Measurements from ENCODE around the gene SOS2.

Gene SOS2

GRCh38 chr14:50231475-50232275, at the start of gene SOS2:
Gene SOS2 (minus strand): TSS chr14:50231578. CDS start chr14:50231283, 295 bp downstream.
- H3K9me3 ChIP-seq (ENCODE audit: control insufficient read depth in 1 of 2, low read length in 2 of 2) = no peaks in the 10 kb centered on the region
- no peaks in the 10 kb centered on the region for H3K27me3 ChIP-seq (ENCODE audit: control insufficient read depth in 1 of 2, insufficient read depth in 2 of 2, low read length in 2 of 2)
- H3K9ac ChIP-seq (ENCODE audit: low read depth in 1 of 2, low read length in 2 of 2) = peak within 1 kb of the TSS; percentile 76 to 93
- peak within 1 kb of the TSS; percentile 83 to 85 for H3K4me3 ChIP-seq (ENCODE audit: low read depth in 1 of 2, low read length in 2 of 2)
- peaks cover 14 to 24% of the 10 kb centered on the region in 2 donors for H3K4me1 ChIP-seq (ENCODE audit: control insufficient read depth in 1 of 2, insufficient read depth in 2 of 2, low read length in 2 of 2)
- H3K36me3 ChIP-seq (ENCODE audit: control insufficient read depth in 1 of 2, insufficient read depth in 2 of 2, low read length in 2 of 2) = no peaks in the 10 kb centered on the region
- H3K27ac ChIP-seq (ENCODE audit: low read depth, low read length) = peak within 1 kb of the TSS; percentile 97

- no peaks in the 10 kb centered on the region for H3K9me3 ChIP-seq (ENCODE audit: control insufficient read depth in 1 of 2, low read length in 2 of 2)
- no peak overlapping the region for H3K4me3 ChIP-seq (ENCODE audit: low read depth in 1 of 2, low read length in 2 of 2)
- H3K36me3 ChIP-seq (ENCODE audit: control insufficient read depth in 1 of 2, insufficient read depth in 2 of 2, low read length in 2 of 2) = no peaks in the 10 kb centered on the region
- no peaks in the 10 kb centered on the region for H3K4me1 ChIP-seq (ENCODE audit: control insufficient read depth in 1 of 2, insufficient read depth in 2 of 2, low read length in 2 of 2)
- no peaks in the 10 kb centered on the region for H3K27me3 ChIP-seq (ENCODE audit: control insufficient read depth in 1 of 2, insufficient read depth in 2 of 2, low read length in 2 of 2)
- H3K27ac ChIP-seq (ENCODE audit: low read depth, low read length) = no peak overlapping the region
- H3K9ac ChIP-seq (ENCODE audit: low read depth in 1 of 2, low read length in 2 of 2) = no peak overlapping the region
Measured at GRCh38 chr14:50272498-50272897, 41.1 kb upstream of the SOS2 start.

GRCh38 chr14:50270932-50271331, 39.6 kb upstream of the SOS2 start:
- Histone ChIP-seq H3K9me3 (ENCODE audit: control insufficient read depth in 1 of 2, low read length in 2 of 2) (no peaks in the 10 kb centered on the region), H3K27ac (ENCODE audit: low read depth, low read length) (no peak overlapping the region), H3K4me3 (ENCODE audit: low read depth in 1 of 2, low read length in 2 of 2) (no peak overlapping the region), H3K36me3 (ENCODE audit: control insufficient read depth in 1 of 2, insufficient read depth in 2 of 2, low read length in 2 of 2) (no peaks in the 10 kb centered on the region), H3K4me1 (ENCODE audit: control insufficient read depth in 1 of 2, insufficient read depth in 2 of 2, low read length in 2 of 2) (no peaks in the 10 kb centered on the region), H3K27me3 (ENCODE audit: control insufficient read depth in 1 of 2, insufficient read depth in 2 of 2, low read length in 2 of 2) (no peaks in the 10 kb centered on the region), H3K9ac (ENCODE audit: low read depth in 1 of 2, low read length in 2 of 2) (no peak overlapping the region)

GRCh38 chr14:50265029-50265428, 33.7 kb upstream of the SOS2 start:
- H3K9me3 ChIP-seq (ENCODE audit: control insufficient read depth in 1 of 2, low read length in 2 of 2) = no peaks in the 10 kb centered on the region

GRCh38 chr14:50263321-50263720, 31.9 kb upstream of the SOS2 start:
- Histone ChIP-seq H3K27ac (ENCODE audit: low read depth, low read length) (no peak overlapping the region), H3K4me1 (ENCODE audit: control insufficient read depth in 1 of 2, insufficient read depth in 2 of 2, low read length in 2 of 2) (no peaks in the 10 kb centered on the region), H3K9ac (ENCODE audit: low read depth in 1 of 2, low read length in 2 of 2) (no peak overlapping the region), H3K27me3 (ENCODE audit: control insufficient read depth in 1 of 2, insufficient read depth in 2 of 2, low read length in 2 of 2) (no peaks in the 10 kb centered on the region), H3K9me3 (ENCODE audit: control insufficient read depth in 1 of 2, low read length in 2 of 2) (no peaks in the 10 kb centered on the region), H3K4me3 (ENCODE audit: low read depth in 1 of 2, low read length in 2 of 2) (no peak overlapping the region), H3K36me3 (ENCODE audit: control insufficient read depth in 1 of 2, insufficient read depth in 2 of 2, low read length in 2 of 2) (no peaks in the 10 kb centered on the region)

More at GRCh38 chr14:50265029-50265428, 33.7 kb upstream of the SOS2 start:
- Histone ChIP-seq H3K4me1 (ENCODE audit: control insufficient read depth in 1 of 2, insufficient read depth in 2 of 2, low read length in 2 of 2) (no peaks in the 10 kb centered on the region), H3K27me3 (ENCODE audit: control insufficient read depth in 1 of 2, insufficient read depth in 2 of 2, low read length in 2 of 2) (no peaks in the 10 kb centered on the region), H3K4me3 (ENCODE audit: low read depth in 1 of 2, low read length in 2 of 2) (no peak overlapping the region), H3K27ac (ENCODE audit: low read depth, low read length) (no peak overlapping the region), H3K36me3 (ENCODE audit: control insufficient read depth in 1 of 2, insufficient read depth in 2 of 2, low read length in 2 of 2) (no peaks in the 10 kb centered on the region), H3K9ac (ENCODE audit: low read depth in 1 of 2, low read length in 2 of 2) (no peak overlapping the region)

- no peaks in the 10 kb centered on the region for H3K36me3 ChIP-seq (ENCODE audit: control insufficient read depth in 1 of 2, insufficient read depth in 2 of 2, low read length in 2 of 2)
- H3K9ac ChIP-seq (ENCODE audit: low read depth in 1 of 2, low read length in 2 of 2) = no peak overlapping the region
- H3K4me3 ChIP-seq (ENCODE audit: low read depth in 1 of 2, low read length in 2 of 2) = no peak overlapping the region
- H3K27me3 ChIP-seq (ENCODE audit: control insufficient read depth in 1 of 2, insufficient read depth in 2 of 2, low read length in 2 of 2) = no peaks in the 10 kb centered on the region
- no peaks in the 10 kb centered on the region for H3K9me3 ChIP-seq (ENCODE audit: control insufficient read depth in 1 of 2, low read length in 2 of 2)
- no peak overlapping the region for H3K27ac ChIP-seq (ENCODE audit: low read depth, low read length)
- H3K4me1 ChIP-seq (ENCODE audit: control insufficient read depth in 1 of 2, insufficient read depth in 2 of 2, low read length in 2 of 2) = no peaks in the 10 kb centered on the region
Measured at GRCh38 chr14:50262865-50263264, 31.5 kb upstream of the SOS2 start.

GRCh38 chr14:50260511-50260910, 29.1 kb upstream of the SOS2 start:
- Histone ChIP-seq H3K27me3 (ENCODE audit: control insufficient read depth in 1 of 2, insufficient read depth in 2 of 2, low read length in 2 of 2) (no peaks in the 10 kb centered on the region), H3K4me1 (ENCODE audit: control insufficient read depth in 1 of 2, insufficient read depth in 2 of 2, low read length in 2 of 2) (no peaks in the 10 kb centered on the region), H3K9me3 (ENCODE audit: control insufficient read depth in 1 of 2, low read length in 2 of 2) (no peaks in the 10 kb centered on the region), H3K9ac (ENCODE audit: low read depth in 1 of 2, low read length in 2 of 2) (no peak overlapping the region), H3K27ac (ENCODE audit: low read depth, low read length) (no peak overlapping the region), H3K36me3 (ENCODE audit: control insufficient read depth in 1 of 2, insufficient read depth in 2 of 2, low read length in 2 of 2) (no peaks in the 10 kb centered on the region), H3K4me3 (ENCODE audit: low read depth in 1 of 2, low read length in 2 of 2) (no peak overlapping the region)

- Histone ChIP-seq H3K27me3 (ENCODE audit: control insufficient read depth in 1 of 2, insufficient read depth in 2 of 2, low read length in 2 of 2) (no peaks in the 10 kb centered on the region), H3K4me1 (ENCODE audit: control insufficient read depth in 1 of 2, insufficient read depth in 2 of 2, low read length in 2 of 2) (no peaks in the 10 kb centered on the region), H3K9ac (ENCODE audit: low read depth in 1 of 2, low read length in 2 of 2) (no peak overlapping the region), H3K4me3 (ENCODE audit: low read depth in 1 of 2, low read length in 2 of 2) (no peak overlapping the region), H3K9me3 (ENCODE audit: control insufficient read depth in 1 of 2, low read length in 2 of 2) (no peaks in the 10 kb centered on the region), H3K27ac (ENCODE audit: low read depth, low read length) (no peak overlapping the region), H3K36me3 (ENCODE audit: control insufficient read depth in 1 of 2, insufficient read depth in 2 of 2, low read length in 2 of 2) (no peaks in the 10 kb centered on the region)
Measured at GRCh38 chr14:50260072-50260471, 28.7 kb upstream of the SOS2 start.

- no peaks in the 10 kb centered on the region for H3K9me3 ChIP-seq (ENCODE audit: control insufficient read depth in 1 of 2, low read length in 2 of 2)
- H3K27me3 ChIP-seq (ENCODE audit: control insufficient read depth in 1 of 2, insufficient read depth in 2 of 2, low read length in 2 of 2) = no peaks in the 10 kb centered on the region
- no peak overlapping the region for H3K9ac ChIP-seq (ENCODE audit: low read depth in 1 of 2, low read length in 2 of 2)
- H3K4me1 ChIP-seq (ENCODE audit: control insufficient read depth in 1 of 2, insufficient read depth in 2 of 2, low read length in 2 of 2) = no peaks in the 10 kb centered on the region
- H3K36me3 ChIP-seq (ENCODE audit: control insufficient read depth in 1 of 2, insufficient read depth in 2 of 2, low read length in 2 of 2) = no peaks in the 10 kb centered on the region
- no peak overlapping the region for H3K27ac ChIP-seq (ENCODE audit: low read depth, low read length)
- no peak overlapping the region for H3K4me3 ChIP-seq (ENCODE audit: low read depth in 1 of 2, low read length in 2 of 2)
Measured at GRCh38 chr14:50257732-50258131, 26.4 kb upstream of the SOS2 start.

- Histone ChIP-seq H3K4me1 (ENCODE audit: control insufficient read depth in 1 of 2, insufficient read depth in 2 of 2, low read length in 2 of 2) (no peaks in the 10 kb centered on the region), H3K4me3 (ENCODE audit: low read depth in 1 of 2, low read length in 2 of 2) (no peak overlapping the region), H3K27ac (ENCODE audit: low read depth, low read length) (no peak overlapping the region), H3K9me3 (ENCODE audit: control insufficient read depth in 1 of 2, low read length in 2 of 2) (no peaks in the 10 kb centered on the region), H3K9ac (ENCODE audit: low read depth in 1 of 2, low read length in 2 of 2) (no peak overlapping the region), H3K36me3 (ENCODE audit: control insufficient read depth in 1 of 2, insufficient read depth in 2 of 2, low read length in 2 of 2) (peaks cover 0 to 4% of the 10 kb centered on the region in 2 donors), H3K27me3 (ENCODE audit: control insufficient read depth in 1 of 2, insufficient read depth in 2 of 2, low read length in 2 of 2) (no peaks in the 10 kb centered on the region)
Measured at GRCh38 chr14:50254248-50254647, 22.9 kb upstream of the SOS2 start.
